Vagina (tissue), 2 donors: ENCODE results near the gene REEP1.

Experiments used
- CTCF ChIP-seq, 3 experiments: fragments of 450-650 bp in 2 of 3; fragments of 200-600 bp in 1 of 3; sonication (generic) in 1 of 3; IDR thresholded peaks; one replicate each; pipeline ENCODE4 v1.5.1; 2017 to 2019; ENCODE audit warnings: antibody characterized with exemption in 3 of 3, mild to moderate bottlenecking in 2 of 3, moderate library complexity in 2 of 3
- POLR2AphosphoS5 ChIP-seq, 2 donors: sonication (generic); formaldehyde crosslinking; IDR thresholded peaks; one replicate each; pipeline ENCODE4 v1.9.0; 2017; ENCODE audit warnings: antibody characterized with exemption in 2 of 2, mild to moderate bottlenecking in 2 of 2, low read depth in 1 of 2; ENCODE audit not compliant: insufficient read depth in 1 of 2

- TF ChIP-seq POLR2AphosphoS5 (IDR thresholded peaks at IDR 0.05; ENCODE audit: insufficient read depth in 1 of 2, low read depth in 1 of 2) (no peak), CTCF (IDR thresholded peaks at IDR 0.05) (no peak)
Observed at GRCh38 chr2:86378469-86378868, 41.0 kb upstream of the REEP1 start.
